Neural cell (in vitro differentiated cells): ENCODE measurements around the gene UGT1A8.

Experiments
- EZH2 ChIP-seq: fragments of 200-600, 300-800 bp; shearing (Covaris generic), sonication (generic); IDR thresholded peaks from 2 replicates; pipeline ENCODE4 v1.6.1; 2014; ENCODE audit warnings: antibody characterized with exemption, low read length, borderline replicate concordance, mild to moderate bottlenecking; ENCODE audit not compliant: insufficient read depth, poor library complexity, severe bottlenecking
- MXI1 ChIP-seq: fragments of 450-650 bp; conservative IDR thresholded peaks from 2 replicates; pipeline ENCODE4 v1.6.1; 2014; ENCODE audit warnings: antibody characterized with exemption, mild to moderate bottlenecking; ENCODE audit not compliant: poor library complexity, severe bottlenecking
- POLR2AphosphoS5 ChIP-seq: IDR thresholded peaks from 2 replicates; pipeline ENCODE4 v1.6.1; 2012
- RAD21 ChIP-seq: fragments of 450-650 bp; conservative IDR thresholded peaks from 2 replicates; pipeline ENCODE4 v1.6.1; 2014; ENCODE audit warnings: antibody characterized with exemption, mild to moderate bottlenecking, moderate library complexity
- SMC3 ChIP-seq: fragments of 450-650 bp; conservative IDR thresholded peaks from 2 replicates; pipeline ENCODE4 v1.6.1; 2014; ENCODE audit warnings: antibody characterized with exemption, mild to moderate bottlenecking, moderate library complexity; ENCODE audit not compliant: poor library complexity
- TF ChIP-seq, protein P1 (sequence below): fragments of 450-650 bp; IDR thresholded peaks from 2 replicates; pipeline ENCODE4 v1.5.1; 2014; ENCODE audit warnings: antibody characterized with exemption, mild to moderate bottlenecking, moderate library complexity; ENCODE audit not compliant: poor library complexity, severe bottlenecking
- TF ChIP-seq, protein P2 (sequence below): IDR thresholded peaks from 2 replicates; pipeline ENCODE4 v1.6.1; 2012; ENCODE audit warnings: borderline replicate concordance

DNA sequence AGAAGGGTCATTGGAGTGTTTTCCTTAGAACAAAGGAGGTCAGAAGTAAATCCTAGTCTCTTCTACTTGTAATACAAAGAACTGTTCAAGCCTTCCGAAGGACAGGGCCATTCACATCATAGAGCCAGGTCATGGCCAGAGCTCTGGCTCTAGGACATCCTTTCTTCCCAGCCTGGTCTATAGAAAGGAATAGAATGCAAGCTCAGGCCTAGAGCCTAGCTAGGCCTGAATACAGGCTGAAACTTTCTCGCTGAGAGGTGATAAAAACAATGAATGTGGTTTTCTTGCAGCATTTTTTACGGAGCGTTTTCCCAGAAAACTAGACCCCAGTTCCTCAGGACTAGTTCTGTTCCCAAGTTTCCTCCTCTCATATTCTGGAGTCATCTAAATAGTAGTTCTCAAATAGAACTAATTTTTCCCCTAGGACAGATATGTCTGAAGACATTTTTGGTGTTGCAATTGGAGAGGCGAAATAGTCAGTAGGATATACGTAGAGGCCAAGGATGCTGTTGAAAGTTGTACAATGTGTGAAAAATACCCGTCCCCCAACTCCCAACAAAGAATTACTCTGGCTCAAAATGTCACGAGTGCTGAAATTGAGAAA lies 82.1 kb downstream of the UGT1A8 start:
- TF ChIP-seq SMC3 (no peak), EZH2 (no peak), MXI1 (no peak), POLR2AphosphoS5 (no peak), RAD21 (no peak)
- TF ChIP-seq, protein P1, sequence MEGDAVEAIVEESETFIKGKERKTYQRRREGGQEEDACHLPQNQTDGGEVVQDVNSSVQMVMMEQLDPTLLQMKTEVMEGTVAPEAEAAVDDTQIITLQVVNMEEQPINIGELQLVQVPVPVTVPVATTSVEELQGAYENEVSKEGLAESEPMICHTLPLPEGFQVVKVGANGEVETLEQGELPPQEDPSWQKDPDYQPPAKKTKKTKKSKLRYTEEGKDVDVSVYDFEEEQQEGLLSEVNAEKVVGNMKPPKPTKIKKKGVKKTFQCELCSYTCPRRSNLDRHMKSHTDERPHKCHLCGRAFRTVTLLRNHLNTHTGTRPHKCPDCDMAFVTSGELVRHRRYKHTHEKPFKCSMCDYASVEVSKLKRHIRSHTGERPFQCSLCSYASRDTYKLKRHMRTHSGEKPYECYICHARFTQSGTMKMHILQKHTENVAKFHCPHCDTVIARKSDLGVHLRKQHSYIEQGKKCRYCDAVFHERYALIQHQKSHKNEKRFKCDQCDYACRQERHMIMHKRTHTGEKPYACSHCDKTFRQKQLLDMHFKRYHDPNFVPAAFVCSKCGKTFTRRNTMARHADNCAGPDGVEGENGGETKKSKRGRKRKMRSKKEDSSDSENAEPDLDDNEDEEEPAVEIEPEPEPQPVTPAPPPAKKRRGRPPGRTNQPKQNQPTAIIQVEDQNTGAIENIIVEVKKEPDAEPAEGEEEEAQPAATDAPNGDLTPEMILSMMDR, result no peak
- TF ChIP-seq, protein P2, sequence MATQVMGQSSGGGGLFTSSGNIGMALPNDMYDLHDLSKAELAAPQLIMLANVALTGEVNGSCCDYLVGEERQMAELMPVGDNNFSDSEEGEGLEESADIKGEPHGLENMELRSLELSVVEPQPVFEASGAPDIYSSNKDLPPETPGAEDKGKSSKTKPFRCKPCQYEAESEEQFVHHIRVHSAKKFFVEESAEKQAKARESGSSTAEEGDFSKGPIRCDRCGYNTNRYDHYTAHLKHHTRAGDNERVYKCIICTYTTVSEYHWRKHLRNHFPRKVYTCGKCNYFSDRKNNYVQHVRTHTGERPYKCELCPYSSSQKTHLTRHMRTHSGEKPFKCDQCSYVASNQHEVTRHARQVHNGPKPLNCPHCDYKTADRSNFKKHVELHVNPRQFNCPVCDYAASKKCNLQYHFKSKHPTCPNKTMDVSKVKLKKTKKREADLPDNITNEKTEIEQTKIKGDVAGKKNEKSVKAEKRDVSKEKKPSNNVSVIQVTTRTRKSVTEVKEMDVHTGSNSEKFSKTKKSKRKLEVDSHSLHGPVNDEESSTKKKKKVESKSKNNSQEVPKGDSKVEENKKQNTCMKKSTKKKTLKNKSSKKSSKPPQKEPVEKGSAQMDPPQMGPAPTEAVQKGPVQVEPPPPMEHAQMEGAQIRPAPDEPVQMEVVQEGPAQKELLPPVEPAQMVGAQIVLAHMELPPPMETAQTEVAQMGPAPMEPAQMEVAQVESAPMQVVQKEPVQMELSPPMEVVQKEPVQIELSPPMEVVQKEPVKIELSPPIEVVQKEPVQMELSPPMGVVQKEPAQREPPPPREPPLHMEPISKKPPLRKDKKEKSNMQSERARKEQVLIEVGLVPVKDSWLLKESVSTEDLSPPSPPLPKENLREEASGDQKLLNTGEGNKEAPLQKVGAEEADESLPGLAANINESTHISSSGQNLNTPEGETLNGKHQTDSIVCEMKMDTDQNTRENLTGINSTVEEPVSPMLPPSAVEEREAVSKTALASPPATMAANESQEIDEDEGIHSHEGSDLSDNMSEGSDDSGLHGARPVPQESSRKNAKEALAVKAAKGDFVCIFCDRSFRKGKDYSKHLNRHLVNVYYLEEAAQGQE, result no peak
